Heart left ventricle (tissue), 16 donors: Measurements from ENCODE around the gene VHLL. TPM values are rescaled to one million over a fixed set of nuclear protein-coding genes. Genes with fewer than 3 reads are reported as not detected.

Source experiments
- ATAC-seq, 4 donors: fragments of 200-7000 bp; cut with Tn5 transposase; one replicate each; pipeline ENCODE4 v1.9.1; 2020 to 2022; ENCODE audit warnings: moderate library complexity in 4 of 4, mild to moderate bottlenecking in 3 of 4, moderate number of reproducible peaks in 1 of 4
- DNase-seq, 5 donors: peaks; one replicate each; pipeline ENCODE4 v3.0.0-alpha.2; 2020
- H3K27ac ChIP-seq, 12 donors: fragments of 200-600 bp; sonication (generic) in 4 of 12; one replicate each; pipeline versions ENCODE4 v1.5.0 to v1.8.0; 2016 to 2022; ENCODE audit warnings: mild to moderate bottlenecking in 2 of 12
- H3K27me3 ChIP-seq, 9 donors: fragments of 200-600 bp; sonication (generic) in 2 of 9; one replicate each; pipeline versions ENCODE4 v1.5.1 to v1.8.0; 2016 to 2022; ENCODE audit warnings: mild to moderate bottlenecking in 3 of 9
- H3K36me3 ChIP-seq, 9 donors: fragments of 200-600 bp; sonication (generic) in 2 of 9; one replicate each; pipeline versions ENCODE4 v1.5.0 to v1.8.0; 2018 to 2022; ENCODE audit warnings: mild to moderate bottlenecking in 2 of 9
- H3K4me1 ChIP-seq, 12 donors: fragments of 200-600 bp; sonication (generic) in 4 of 12; one replicate each; pipeline versions ENCODE4 v1.5.0 to v1.8.0; 2016 to 2022; ENCODE audit warnings: mild to moderate bottlenecking in 3 of 12
- H3K4me3 ChIP-seq, 12 donors: fragments of 200-600 bp; sonication (generic) in 4 of 12; one replicate each; pipeline versions ENCODE4 v1.5.0 to v1.8.0; 2017 to 2022; ENCODE audit warnings: mild to moderate bottlenecking in 9 of 12, moderate library complexity in 4 of 12
- H3K9me3 ChIP-seq, 12 donors: fragments of 200-600 bp; sonication (generic) in 4 of 12; one replicate each; pipeline versions ENCODE4 v1.5.0 to v1.8.0; 2016 to 2022; ENCODE audit warnings: mild to moderate bottlenecking in 1 of 12
- POLR2A ChIP-seq, 2 donors: fragments of 450-650 bp; IDR thresholded peaks; one replicate each; pipeline ENCODE4 v1.6.1; 2017; ENCODE audit warnings: antibody characterized with exemption in 2 of 2, mild to moderate bottlenecking in 2 of 2, moderate library complexity in 2 of 2
- WGBS, 4 donors: extraction: QIAGEN DNeasy Blood & Tissue Kit in 2 of 4; methylation state at CpG; one replicate each; pipeline versions ENCODE4 v1.1.5 to v1.1.7; 2013 to 2018; 5-methylcytosine and 5-hydroxymethylcytosine counted together
- intact Hi-C, 10 donors: fragments of 100-400 bp; cut with DNase I; formaldehyde crosslinking; loops; one replicate each; pipeline versions ENCODE4 v1.11.1 to v1.14.2; 2022
- polyA plus RNA-seq, 2 donors: library from polyadenylated mRNA; stranded (reverse); fragments of 200-250 nt; gene quantifications; one replicate each; pipeline ENCODE4 v1.2.3, GENCODE V29; 2013
- total RNA-seq, 9 donors: library from RNA; depleted of rRNA in 2 of 9; stranded (reverse); fragments of >200 nt in 2 of 9; fragmentation: NEBNext Ultra II Directional in 3 of 9; extraction: Animal tissue kit (Norgen Biotek cat#: 25700) in 3 of 9; gene quantifications; one replicate each; pipeline versions ENCODE4 v1.1.0 to v1.2.4, GENCODE V29; 2016 to 2023
- TF ChIP-seq, protein P1 (sequence below), 12 donors: fragments of 200-600 bp; sonication (generic) in 4 of 12; IDR thresholded peaks; one replicate each; pipeline versions ENCODE4 v1.5.0 to v1.8.0; 2018 to 2022; ENCODE audit warnings: antibody characterized with exemption in 12 of 12, mild to moderate bottlenecking in 5 of 12
- donor health status: ischemic (EF 13 %, LVEDD 7.1; RV severe dilation, severe dysfunction).
- donor health status: healthy with polysubstance abuse.
- donor health status: DM: no; HTN: yes; CAD: no.
- donor health status: DM: no; HTN: no; CAD: no.
- donor health status: ischemic (EF 25% LVEDD 6.9; RV normal size, moderate dysfunction).
- donor health status: ischemic (EF 25% LVEDD 5.7; RV mildly dilated, moderate dysfunction).
- donor health status: healthy.
- donor health status: DM: yes; HTN: yes; CAD: no.
- donor health status: ischemic (EF 35%, LVEDD 5.7; RV mildly dilated, moderate dysfunction).
- donor health status: nonischemic (EF 11% LVEDD 7.7; RV severe dilation, severe dysfunction).
- donor health status: DM: yes; HTN: yes; CAD: no.
- donor health status: PGD.
- donor health status: ischemic (EF 29% LVEDD 5.4; RV normal size, mild dysfunction).
- donor health status: nonischemic (EF 23%, LVEDD 6.1; RV moderate dilation, normal function).

Gene VHLL
- total and polyA plus RNA-seq, 11 donors = not detected

DNA sequence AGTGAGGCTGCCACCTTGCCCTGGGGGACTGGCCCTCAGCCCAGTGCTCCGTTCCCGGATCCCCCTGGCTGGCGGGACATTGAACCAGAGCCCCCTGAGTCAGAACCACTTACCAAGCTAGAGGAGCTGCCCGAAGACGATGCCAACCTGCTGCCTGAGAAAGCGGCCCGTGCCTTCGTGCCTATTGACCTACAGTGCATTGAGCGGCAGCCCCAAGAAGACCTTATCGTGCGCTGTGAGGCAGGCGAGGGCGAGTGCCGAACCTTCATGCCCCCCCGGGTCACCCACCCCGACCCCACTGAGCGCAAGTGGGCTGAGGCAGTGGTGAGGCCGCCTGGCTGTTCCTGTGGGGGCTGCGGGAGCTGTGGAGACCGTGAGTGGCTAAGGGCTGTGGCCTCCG, 13.7 kb downstream of the VHLL start:
- WGBS, 4 donors = 91 to 96% (median 94%) methylated on average over 6 to 21 of the region's 21 CpGs

DNA sequence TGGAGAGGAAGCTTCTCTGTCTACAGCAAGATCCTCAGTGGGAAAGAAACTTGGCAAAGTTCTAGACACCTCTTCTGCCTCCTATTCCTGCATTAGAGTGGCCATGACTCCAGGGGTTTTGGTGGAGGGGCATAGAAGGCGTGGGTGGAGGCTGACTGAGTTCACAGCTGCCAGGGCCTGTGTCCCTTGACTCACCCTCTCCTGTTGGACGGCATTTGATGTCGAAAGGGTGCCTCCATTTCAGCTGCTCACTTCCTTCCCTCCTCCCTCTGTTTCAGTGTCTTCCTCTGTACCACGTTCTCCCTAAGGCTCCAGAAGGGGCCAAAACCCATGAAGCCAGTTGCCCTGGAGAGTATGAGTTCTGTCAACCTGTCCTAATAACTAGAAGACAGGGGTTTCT, 14.3 kb downstream of the VHLL start:
- Histone ChIP-seq H3K27me3 (no peaks in the 10 kb centered on the region), H3K36me3 (peaks cover 0 to 20% (median 15%) of the 10 kb centered on the region in 9 donors), H3K9me3 (no peaks in the 10 kb centered on the region), H3K4me1 (peaks cover 5 to 42% (median 29%) of the 10 kb centered on the region in 12 donors), H3K4me3 (no peak overlapping the region), H3K27ac (no peak overlapping the region)
- WGBS, 4 donors = 73 to 89% (median 85%) methylated on average over 2 to 4 of the region's 4 CpGs
- intact Hi-C loops = no loop called here
- ATAC-seq (no peak), DNase-seq (no peak)
- no peak for TF ChIP-seq POLR2A (IDR thresholded peaks at IDR 0.05)
- TF ChIP-seq, protein P1, sequence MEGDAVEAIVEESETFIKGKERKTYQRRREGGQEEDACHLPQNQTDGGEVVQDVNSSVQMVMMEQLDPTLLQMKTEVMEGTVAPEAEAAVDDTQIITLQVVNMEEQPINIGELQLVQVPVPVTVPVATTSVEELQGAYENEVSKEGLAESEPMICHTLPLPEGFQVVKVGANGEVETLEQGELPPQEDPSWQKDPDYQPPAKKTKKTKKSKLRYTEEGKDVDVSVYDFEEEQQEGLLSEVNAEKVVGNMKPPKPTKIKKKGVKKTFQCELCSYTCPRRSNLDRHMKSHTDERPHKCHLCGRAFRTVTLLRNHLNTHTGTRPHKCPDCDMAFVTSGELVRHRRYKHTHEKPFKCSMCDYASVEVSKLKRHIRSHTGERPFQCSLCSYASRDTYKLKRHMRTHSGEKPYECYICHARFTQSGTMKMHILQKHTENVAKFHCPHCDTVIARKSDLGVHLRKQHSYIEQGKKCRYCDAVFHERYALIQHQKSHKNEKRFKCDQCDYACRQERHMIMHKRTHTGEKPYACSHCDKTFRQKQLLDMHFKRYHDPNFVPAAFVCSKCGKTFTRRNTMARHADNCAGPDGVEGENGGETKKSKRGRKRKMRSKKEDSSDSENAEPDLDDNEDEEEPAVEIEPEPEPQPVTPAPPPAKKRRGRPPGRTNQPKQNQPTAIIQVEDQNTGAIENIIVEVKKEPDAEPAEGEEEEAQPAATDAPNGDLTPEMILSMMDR (IDR thresholded peaks at IDR 0.05) = no peak

More for the DNA sequence above, 13.7 kb downstream of the VHLL start:
- DNase-seq (no peak), ATAC-seq (no peak)
- intact Hi-C loops = no loop called here
- TF ChIP-seq, protein P1 (IDR thresholded peaks at IDR 0.05) = no peak
- TF ChIP-seq POLR2A (IDR thresholded peaks at IDR 0.05) = no peak
- Histone ChIP-seq H3K9me3 (no peaks in the 10 kb centered on the region), H3K4me1 (peaks cover 5 to 35% (median 23%) of the 10 kb centered on the region in 12 donors), H3K27ac (no peak overlapping the region), H3K27me3 (no peaks in the 10 kb centered on the region), H3K36me3 (peaks cover 0 to 22% (median 11%) of the 10 kb centered on the region in 9 donors), H3K4me3 (no peak overlapping the region)

- Histone ChIP-seq H3K4me1 (peaks cover 5 to 44% (median 30%) of the 10 kb centered on the region in 12 donors), H3K27me3 (no peaks in the 10 kb centered on the region), H3K9me3 (no peaks in the 10 kb centered on the region), H3K4me3 (peak within 1 kb of the TSS; percentile 68 to 100 (median 84)), H3K27ac (peak within 1 kb of the TSS in 11 of 12 donors; percentile 61 to 98 (median 90)), H3K36me3 (peaks cover 0 to 19% (median 12%) of the 10 kb centered on the region in 9 donors)
- intact Hi-C loops = no loop called here
- TF ChIP-seq, protein P1 (IDR thresholded peaks at IDR 0.05) = no peak
- TF ChIP-seq POLR2A (IDR thresholded peaks at IDR 0.05) = no peak
- ATAC-seq (no peak), DNase-seq (no peak)
- WGBS, 4 donors = 90 to 92% (median 91%) methylated on average over 7 of the region's 7 CpGs
These were observed 15.0 kb downstream of the VHLL start, which contains the start of gene TMEM79 for GRCh38 chr1:156284112-156284511. Gene TMEM79, plus strand, starts transcription at chr1:156284325. Its CDS starts 902 bp downstream, at chr1:156285227.

DNA sequence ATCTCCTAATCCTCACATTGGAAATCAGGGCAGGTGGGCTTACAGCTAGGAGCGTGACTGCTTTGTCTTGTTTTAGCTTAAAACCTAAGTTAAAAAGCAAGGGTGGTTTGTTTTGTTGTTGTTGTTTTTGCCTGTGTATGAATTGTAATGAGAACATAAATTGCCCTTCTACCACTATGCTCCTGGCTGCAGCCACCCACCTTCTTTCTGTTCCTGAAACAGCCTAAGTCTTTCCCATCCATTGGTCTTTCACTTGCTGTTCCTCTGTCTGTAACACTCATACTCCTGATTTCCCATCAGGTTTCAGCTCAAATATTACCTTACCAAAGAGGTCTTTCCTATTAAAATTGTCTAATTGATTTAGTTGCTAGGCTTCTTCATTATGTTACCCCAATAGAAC, 15.6 kb downstream of the VHLL start:
- Histone ChIP-seq H3K27ac (peak overlapping the region in 7 of 12 donors; percentile 86 to 98 (median 94)), H3K4me3 (peak overlapping the region; percentile 68 to 100 (median 84)), H3K9me3 (no peaks in the 10 kb centered on the region), H3K27me3 (no peaks in the 10 kb centered on the region), H3K4me1 (peaks cover 5 to 50% (median 30%) of the 10 kb centered on the region in 12 donors), H3K36me3 (peaks cover 0 to 20% (median 12%) of the 10 kb centered on the region in 9 donors)
- DNase-seq (no peak), ATAC-seq (no peak)
- TF ChIP-seq, protein P1 (IDR thresholded peaks at IDR 0.05) = no peak
- TF ChIP-seq POLR2A (IDR thresholded peaks at IDR 0.05) = no peak
- 75 to 93% (median 89%) methylated on average over 1 of the region's 1 CpG for WGBS, 4 donors
- intact Hi-C loops = loop anchor here in 2 of 10 donors (1.0 to 2.0 kb wide), 2 partner anchors 55 kb away; partner anchors contain the start of genes CCT3 (in 2 of the 2) and TSACC (in 2 of the 2)
